GM23248 (cell line): ENCODE measurements around the gene UMAD1.

Experiments
- EZH2 ChIP-seq: fragments of 200-600 bp; sonication (generic); IDR thresholded peaks from 2 replicates; pipeline ENCODE4 v1.6.1; 2018; ENCODE audit warnings: antibody characterized with exemption, mild to moderate bottlenecking; ENCODE audit not compliant: insufficient read depth, poor library complexity, severe bottlenecking
- EZH2phosphoT487 ChIP-seq: fragments of 200-600 bp; sonication (generic); IDR thresholded peaks from 2 replicates; pipeline ENCODE4 v1.6.1; 2018; ENCODE audit warnings: antibody characterized with exemption, moderate library complexity, mild to moderate bottlenecking, low read depth; ENCODE audit not compliant: insufficient read depth

DNA sequence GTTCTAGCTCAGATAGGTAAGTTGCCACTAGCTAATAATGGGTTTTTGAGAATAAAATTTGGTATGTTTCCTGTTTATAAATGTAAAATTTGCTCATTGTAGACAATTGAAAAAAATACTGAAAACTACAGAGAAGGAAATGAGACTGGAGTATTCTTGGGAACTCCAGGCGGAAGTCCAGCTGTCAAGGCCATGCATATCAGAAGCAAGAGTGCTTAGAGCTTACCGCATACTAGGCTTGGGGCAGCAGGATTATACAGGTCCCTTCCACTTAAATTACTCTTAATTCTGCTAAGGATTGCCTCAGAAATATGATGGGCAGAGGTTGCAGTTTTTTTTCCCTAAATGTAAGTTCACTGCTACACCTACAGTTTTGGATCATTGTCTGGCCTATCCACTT lies 26.6 kb downstream of the UMAD1 start:
- TF ChIP-seq EZH2phosphoT487 (no peak), EZH2 (no peak)
